Right lobe of liver (tissue), 4 donors: ENCODE results near the gene TGFBR3L.

Experiments
- POLR2A ChIP-seq: fragments of 450-650 bp; IDR thresholded peaks from one replicate; pipeline ENCODE4 v1.6.1; 2017; ENCODE audit warnings: antibody characterized with exemption, mild to moderate bottlenecking
- TF ChIP-seq, protein P1 (sequence below), 4 donors: fragments of 200-600 bp in 3 of 4; fragments of 450-650 bp in 1 of 4; IDR thresholded peaks; one replicate each; pipeline versions ENCODE4 v1.5.1 to v1.8.0; 2016 to 2022; ENCODE audit warnings: antibody characterized with exemption in 4 of 4, mild to moderate bottlenecking in 2 of 4
- donor health status: DM: no; HTN: no; CAD: no.
- donor health status: DM: no; HTN: no; CAD: no.
- donor health status: DM: no; HTN: yes; CAD: no.

GRCh38 chr19:7918615-7919421 is 4.2 kb downstream of the TGFBR3L start:
- peak; percentile 63 for TF ChIP-seq POLR2A
- TF ChIP-seq, protein P1, sequence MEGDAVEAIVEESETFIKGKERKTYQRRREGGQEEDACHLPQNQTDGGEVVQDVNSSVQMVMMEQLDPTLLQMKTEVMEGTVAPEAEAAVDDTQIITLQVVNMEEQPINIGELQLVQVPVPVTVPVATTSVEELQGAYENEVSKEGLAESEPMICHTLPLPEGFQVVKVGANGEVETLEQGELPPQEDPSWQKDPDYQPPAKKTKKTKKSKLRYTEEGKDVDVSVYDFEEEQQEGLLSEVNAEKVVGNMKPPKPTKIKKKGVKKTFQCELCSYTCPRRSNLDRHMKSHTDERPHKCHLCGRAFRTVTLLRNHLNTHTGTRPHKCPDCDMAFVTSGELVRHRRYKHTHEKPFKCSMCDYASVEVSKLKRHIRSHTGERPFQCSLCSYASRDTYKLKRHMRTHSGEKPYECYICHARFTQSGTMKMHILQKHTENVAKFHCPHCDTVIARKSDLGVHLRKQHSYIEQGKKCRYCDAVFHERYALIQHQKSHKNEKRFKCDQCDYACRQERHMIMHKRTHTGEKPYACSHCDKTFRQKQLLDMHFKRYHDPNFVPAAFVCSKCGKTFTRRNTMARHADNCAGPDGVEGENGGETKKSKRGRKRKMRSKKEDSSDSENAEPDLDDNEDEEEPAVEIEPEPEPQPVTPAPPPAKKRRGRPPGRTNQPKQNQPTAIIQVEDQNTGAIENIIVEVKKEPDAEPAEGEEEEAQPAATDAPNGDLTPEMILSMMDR (IDR thresholded peaks at IDR 0.05) = no peak
